Hematopoietic multipotent progenitor cell treated with erythropoietin and hydrocortisone succinate and interleukin-3 and kit ligand, for 15 days (in vitro differentiated cells): ENCODE measurements around the gene RPL37A.
"Not testable (repeated sequence)": the region's sequence is repeated elsewhere in the genome, so short reads cannot be mapped to it uniquely, and the experiment has no call there.

Experiments
- DNase-seq: peaks from one replicate; pipeline ENCODE4 v3.0.0-alpha.2; 2015; ENCODE audit warnings: low spot score

The RPL37A gene

GRCh38 chr2:216517447-216518225 is 19.0 kb downstream of the RPL37A start:
- no peak for DNase-seq

- DNase-seq: not testable (repeated sequence)
These were observed 20.0 kb downstream of the RPL37A start for GRCh38 chr2:216518566-216519119.

- DNase-seq: peak; percentile 57
These were observed 20.6 kb downstream of the RPL37A start for GRCh38 chr2:216519154-216519762.

GRCh38 chr2:216520112-216520511 is 21.5 kb downstream of the RPL37A start:
- DNase-seq: no peak

GRCh38 chr2:216522892-216523502 is 24.4 kb downstream of the RPL37A start:
- DNase-seq: no peak

- DNase-seq: no peak
These were observed 27.3 kb downstream of the RPL37A start for GRCh38 chr2:216525972-216526371.

GRCh38 chr2:216526939-216527338 is 28.3 kb downstream of the RPL37A start:
- no peak for DNase-seq

GRCh38 chr2:216527600-216527999 is 29.0 kb downstream of the RPL37A start:
- no peak for DNase-seq

GRCh38 chr2:216532562-216532961 is 33.9 kb downstream of the RPL37A start:
- no peak for DNase-seq

GRCh38 chr2:216533609-216534008 is 35.0 kb downstream of the RPL37A start:
- DNase-seq: no peak

- DNase-seq: no peak
These were observed 36.2 kb downstream of the RPL37A start for GRCh38 chr2:216534809-216535208.

GRCh38 chr2:216535454-216535995 is 36.9 kb downstream of the RPL37A start:
- DNase-seq: no peak

GRCh38 chr2:216536734-216537210 is 38.1 kb downstream of the RPL37A start:
- DNase-seq: no peak

- no peak for DNase-seq
These were observed 38.7 kb downstream of the RPL37A start for GRCh38 chr2:216537366-216537765.

GRCh38 chr2:216538538-216538937 is 39.9 kb downstream of the RPL37A start:
- no peak for DNase-seq

GRCh38 chr2:216539120-216539519 is 40.5 kb downstream of the RPL37A start:
- no peak for DNase-seq

- no peak for DNase-seq
These were observed 41.2 kb downstream of the RPL37A start for GRCh38 chr2:216539791-216540241.

GRCh38 chr2:216540920-216541319 is 42.3 kb downstream of the RPL37A start:
- no peak for DNase-seq

- DNase-seq: no peak
These were observed 42.9 kb downstream of the RPL37A start for GRCh38 chr2:216541505-216541904.

- DNase-seq: no peak
These were observed 46.7 kb downstream of the RPL37A start for GRCh38 chr2:216545359-216545758.

GRCh38 chr2:216546241-216546640 is 47.6 kb downstream of the RPL37A start:
- no peak for DNase-seq

GRCh38 chr2:216546641-216547403 is 48.2 kb downstream of the RPL37A start:
- no peak for DNase-seq
